Measurements from ENCODE around the gene CDK14. TPM values are rescaled to one million over a fixed set of nuclear protein-coding genes. Genes with fewer than 3 reads are reported as not detected.
A peak's percentile ranks its signal among the peaks of the same experiment; 100 is the strongest.

CDK14 gene
- total RNA-seq, 1 donor from 2014 or later, result 131 TPM

DNA sequence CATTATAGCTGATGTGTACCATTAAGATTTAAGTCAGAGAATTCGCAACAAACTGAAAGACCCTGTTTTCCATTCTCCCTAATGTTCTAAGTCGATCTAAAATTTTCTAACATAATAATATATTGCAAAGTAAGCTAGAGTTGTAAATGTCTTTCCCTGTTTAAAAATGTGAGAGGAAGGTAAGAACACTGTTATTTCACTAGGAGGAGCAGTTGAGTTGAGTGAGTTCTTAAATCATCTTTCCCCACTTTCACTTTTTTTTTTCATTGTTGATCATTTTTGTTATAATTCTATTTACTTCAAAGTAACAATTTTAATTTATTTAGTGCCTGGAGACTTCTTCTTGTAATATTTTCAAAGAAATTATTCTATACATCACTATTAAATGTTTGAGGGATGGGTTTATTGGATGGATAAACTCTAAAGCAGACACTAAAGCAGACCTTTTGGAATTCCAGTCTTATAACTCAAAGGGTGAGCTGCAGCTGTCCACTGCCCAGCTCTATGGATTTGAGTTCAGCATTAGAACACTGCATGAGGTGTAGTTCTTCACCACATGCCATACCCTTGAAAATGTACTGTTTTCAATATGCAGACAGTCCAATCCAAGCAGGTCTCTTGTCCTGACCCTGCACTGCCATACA is 486.9 kb downstream of the CDK14 start:
- H3K36me3 Mint-ChIP-seq (ENCODE audit: unreplicated experiment), result peaks cover 6% of the 10 kb centered on the region
- H3K4me1 Mint-ChIP-seq (ENCODE audit: unreplicated experiment), result peaks cover 64% of the 10 kb centered on the region
- TF ChIP-seq, protein P1, sequence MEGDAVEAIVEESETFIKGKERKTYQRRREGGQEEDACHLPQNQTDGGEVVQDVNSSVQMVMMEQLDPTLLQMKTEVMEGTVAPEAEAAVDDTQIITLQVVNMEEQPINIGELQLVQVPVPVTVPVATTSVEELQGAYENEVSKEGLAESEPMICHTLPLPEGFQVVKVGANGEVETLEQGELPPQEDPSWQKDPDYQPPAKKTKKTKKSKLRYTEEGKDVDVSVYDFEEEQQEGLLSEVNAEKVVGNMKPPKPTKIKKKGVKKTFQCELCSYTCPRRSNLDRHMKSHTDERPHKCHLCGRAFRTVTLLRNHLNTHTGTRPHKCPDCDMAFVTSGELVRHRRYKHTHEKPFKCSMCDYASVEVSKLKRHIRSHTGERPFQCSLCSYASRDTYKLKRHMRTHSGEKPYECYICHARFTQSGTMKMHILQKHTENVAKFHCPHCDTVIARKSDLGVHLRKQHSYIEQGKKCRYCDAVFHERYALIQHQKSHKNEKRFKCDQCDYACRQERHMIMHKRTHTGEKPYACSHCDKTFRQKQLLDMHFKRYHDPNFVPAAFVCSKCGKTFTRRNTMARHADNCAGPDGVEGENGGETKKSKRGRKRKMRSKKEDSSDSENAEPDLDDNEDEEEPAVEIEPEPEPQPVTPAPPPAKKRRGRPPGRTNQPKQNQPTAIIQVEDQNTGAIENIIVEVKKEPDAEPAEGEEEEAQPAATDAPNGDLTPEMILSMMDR (IDR thresholded peaks at IDR 0.05), result peak; percentile 69
- no peak for DNase-seq (ENCODE audit: extremely low spot score, unreplicated experiment)
- H3K27me3 Mint-ChIP-seq (ENCODE audit: unreplicated experiment), result no peaks in the 10 kb centered on the region
- no peak overlapping the region for H3K4me3 Mint-ChIP-seq (ENCODE audit: unreplicated experiment)
- H3K9me3 Mint-ChIP-seq (ENCODE audit: unreplicated experiment), result no peaks in the 10 kb centered on the region
- H3K27ac Mint-ChIP-seq (ENCODE audit: unreplicated experiment), result peak overlapping the region; percentile 84

- Mint-ChIP-seq H3K4me1 (ENCODE audit: unreplicated experiment) (peaks cover 56% of the 10 kb centered on the region), H3K4me3 (ENCODE audit: unreplicated experiment) (no peak overlapping the region), H3K36me3 (ENCODE audit: unreplicated experiment) (peaks cover 6% of the 10 kb centered on the region), H3K9me3 (ENCODE audit: unreplicated experiment) (no peaks in the 10 kb centered on the region), H3K27me3 (ENCODE audit: unreplicated experiment) (no peaks in the 10 kb centered on the region), H3K27ac (ENCODE audit: unreplicated experiment) (peak overlapping the region; percentile 35)
- TF ChIP-seq, protein P1 (IDR thresholded peaks at IDR 0.05), result no peak
- no peak for DNase-seq (ENCODE audit: extremely low spot score, unreplicated experiment)
Observed at GRCh38 chr7:91083855-91084644, 487.9 kb downstream of the CDK14 start.

- no peaks in the 10 kb centered on the region for H3K27me3 Mint-ChIP-seq (ENCODE audit: unreplicated experiment)
- no peak overlapping the region for H3K27ac Mint-ChIP-seq (ENCODE audit: unreplicated experiment)
- peaks cover 48% of the 10 kb centered on the region for H3K4me1 Mint-ChIP-seq (ENCODE audit: unreplicated experiment)
- TF ChIP-seq, protein P1 (IDR thresholded peaks at IDR 0.05), result no peak
- peaks cover 5% of the 10 kb centered on the region for H3K36me3 Mint-ChIP-seq (ENCODE audit: unreplicated experiment)
- no peak for DNase-seq (ENCODE audit: extremely low spot score, unreplicated experiment)
- no peaks in the 10 kb centered on the region for H3K9me3 Mint-ChIP-seq (ENCODE audit: unreplicated experiment)
- no peak overlapping the region for H3K4me3 Mint-ChIP-seq (ENCODE audit: unreplicated experiment)
Observed at GRCh38 chr7:91085175-91085574, 489.1 kb downstream of the CDK14 start.

- DNase-seq (ENCODE audit: extremely low spot score, unreplicated experiment), result no peak
- TF ChIP-seq, protein P1 (IDR thresholded peaks at IDR 0.05), result no peak
- H3K4me3 Mint-ChIP-seq (ENCODE audit: unreplicated experiment), result no peak overlapping the region
- H3K27me3 Mint-ChIP-seq (ENCODE audit: unreplicated experiment), result no peaks in the 10 kb centered on the region
- no peaks in the 10 kb centered on the region for H3K9me3 Mint-ChIP-seq (ENCODE audit: unreplicated experiment)
- peaks cover 38% of the 10 kb centered on the region for H3K4me1 Mint-ChIP-seq (ENCODE audit: unreplicated experiment)
- H3K27ac Mint-ChIP-seq (ENCODE audit: unreplicated experiment), result no peak overlapping the region
- H3K36me3 Mint-ChIP-seq (ENCODE audit: unreplicated experiment), result peaks cover 5% of the 10 kb centered on the region
Observed at GRCh38 chr7:91086200-91086599, 490.1 kb downstream of the CDK14 start.

GRCh38 chr7:91088156-91088555 is 492.0 kb downstream of the CDK14 start:
- Mint-ChIP-seq H3K4me3 (ENCODE audit: unreplicated experiment) (no peak overlapping the region), H3K27me3 (ENCODE audit: unreplicated experiment) (no peaks in the 10 kb centered on the region), H3K4me1 (ENCODE audit: unreplicated experiment) (peaks cover 19% of the 10 kb centered on the region), H3K9me3 (ENCODE audit: unreplicated experiment) (no peaks in the 10 kb centered on the region), H3K36me3 (ENCODE audit: unreplicated experiment) (peaks cover 5% of the 10 kb centered on the region), H3K27ac (ENCODE audit: unreplicated experiment) (no peak overlapping the region)
- no peak for DNase-seq (ENCODE audit: extremely low spot score, unreplicated experiment)
- TF ChIP-seq, protein P1 (IDR thresholded peaks at IDR 0.05), result no peak

Data from osteocyte (in vitro differentiated cells).